ENCODE measurements around the gene PHC2.

PHC2 gene

GRCh38 chr1:33277488-33278084, 153.3 kb downstream of the PHC2 start:
- Histone ChIP-seq H3K79me2 (peaks cover 3% of the 10 kb centered on the region), H2AFZ (no peak overlapping the region), H3K27me3 (ENCODE audit: control insufficient read depth, insufficient read depth, low read length) (no peaks in the 10 kb centered on the region), H3K9ac (no peak overlapping the region), H3K4me1 (no peaks in the 10 kb centered on the region), H3K27ac (no peak overlapping the region), H3K4me3 (ENCODE audit: low read depth, low read length) (no peak overlapping the region), H3K4me2 (ENCODE audit: low read length) (no peak overlapping the region), H3K36me3 (ENCODE audit: control insufficient read depth, insufficient read depth, low read length) (no peaks in the 10 kb centered on the region), H3K9me3 (ENCODE audit: control insufficient read depth, low read length) (no peaks in the 10 kb centered on the region)
- TF ChIP-seq, protein P1, sequence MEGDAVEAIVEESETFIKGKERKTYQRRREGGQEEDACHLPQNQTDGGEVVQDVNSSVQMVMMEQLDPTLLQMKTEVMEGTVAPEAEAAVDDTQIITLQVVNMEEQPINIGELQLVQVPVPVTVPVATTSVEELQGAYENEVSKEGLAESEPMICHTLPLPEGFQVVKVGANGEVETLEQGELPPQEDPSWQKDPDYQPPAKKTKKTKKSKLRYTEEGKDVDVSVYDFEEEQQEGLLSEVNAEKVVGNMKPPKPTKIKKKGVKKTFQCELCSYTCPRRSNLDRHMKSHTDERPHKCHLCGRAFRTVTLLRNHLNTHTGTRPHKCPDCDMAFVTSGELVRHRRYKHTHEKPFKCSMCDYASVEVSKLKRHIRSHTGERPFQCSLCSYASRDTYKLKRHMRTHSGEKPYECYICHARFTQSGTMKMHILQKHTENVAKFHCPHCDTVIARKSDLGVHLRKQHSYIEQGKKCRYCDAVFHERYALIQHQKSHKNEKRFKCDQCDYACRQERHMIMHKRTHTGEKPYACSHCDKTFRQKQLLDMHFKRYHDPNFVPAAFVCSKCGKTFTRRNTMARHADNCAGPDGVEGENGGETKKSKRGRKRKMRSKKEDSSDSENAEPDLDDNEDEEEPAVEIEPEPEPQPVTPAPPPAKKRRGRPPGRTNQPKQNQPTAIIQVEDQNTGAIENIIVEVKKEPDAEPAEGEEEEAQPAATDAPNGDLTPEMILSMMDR (IDR thresholded peaks at IDR 0.05), result no peak

DNA sequence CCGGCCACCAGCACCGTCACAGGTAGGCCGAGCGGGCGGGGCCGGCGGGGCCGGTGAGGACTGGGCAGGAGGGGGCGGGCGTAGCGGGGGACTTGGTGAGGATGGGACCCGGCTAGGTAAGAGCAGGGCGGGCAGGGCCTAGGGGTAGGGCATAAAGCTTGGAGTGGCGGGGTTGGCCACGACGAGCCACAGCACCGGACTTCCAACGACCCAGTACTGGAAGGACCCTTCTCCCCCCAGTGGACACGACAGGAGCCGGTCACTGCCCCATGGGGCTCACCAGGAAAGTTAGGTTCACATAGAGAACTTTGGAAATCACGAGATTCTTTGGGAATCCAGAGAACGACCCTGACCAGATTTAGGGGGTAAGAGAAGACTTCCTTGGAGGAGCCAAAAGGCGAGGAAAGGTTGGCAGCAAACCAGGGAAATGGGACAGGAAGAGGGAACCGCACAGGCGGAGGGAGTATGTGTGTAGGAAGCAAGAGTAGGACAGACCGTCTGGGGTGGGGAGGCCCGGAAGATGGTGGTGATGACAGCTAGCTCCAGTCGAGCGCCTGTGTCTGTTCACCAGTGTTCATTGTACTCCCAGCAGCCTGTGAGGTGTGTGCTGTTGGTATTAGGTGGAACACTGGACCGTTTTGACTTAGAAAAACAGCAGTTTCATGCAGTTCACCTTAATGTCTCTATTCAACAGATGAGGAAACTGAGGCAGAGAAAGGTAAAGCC, 154.2 kb downstream of the PHC2 start:
- Histone ChIP-seq H3K36me3 (ENCODE audit: control insufficient read depth, insufficient read depth, low read length) (no peaks in the 10 kb centered on the region), H2AFZ (no peak overlapping the region), H3K4me2 (ENCODE audit: low read length) (no peak overlapping the region), H3K79me2 (peaks cover 3% of the 10 kb centered on the region), H3K4me1 (no peaks in the 10 kb centered on the region), H3K27me3 (ENCODE audit: control insufficient read depth, insufficient read depth, low read length) (no peaks in the 10 kb centered on the region), H3K27ac (no peak overlapping the region), H3K4me3 (ENCODE audit: low read depth, low read length) (no peak overlapping the region), H3K9me3 (ENCODE audit: control insufficient read depth, low read length) (no peaks in the 10 kb centered on the region), H3K9ac (no peak overlapping the region)
- TF ChIP-seq, protein P1 (IDR thresholded peaks at IDR 0.05), result no peak

GRCh38 chr1:33275706-33276572, 155.0 kb downstream of the PHC2 start:
- Histone ChIP-seq H3K79me2 (peaks cover 5% of the 10 kb centered on the region), H3K27ac (no peak overlapping the region), H3K27me3 (ENCODE audit: control insufficient read depth, insufficient read depth, low read length) (no peaks in the 10 kb centered on the region), H3K4me3 (ENCODE audit: low read depth, low read length) (no peak overlapping the region), H2AFZ (no peak overlapping the region), H3K4me1 (no peaks in the 10 kb centered on the region), H3K36me3 (ENCODE audit: control insufficient read depth, insufficient read depth, low read length) (no peaks in the 10 kb centered on the region), H3K9me3 (ENCODE audit: control insufficient read depth, low read length) (no peaks in the 10 kb centered on the region), H3K4me2 (ENCODE audit: low read length) (no peak overlapping the region), H3K9ac (no peak overlapping the region)
- TF ChIP-seq, protein P1 (IDR thresholded peaks at IDR 0.05), result no peak

GRCh38 chr1:33275195-33275594, 155.7 kb downstream of the PHC2 start:
- TF ChIP-seq, protein P1 (IDR thresholded peaks at IDR 0.05), result no peak
- peaks cover 5% of the 10 kb centered on the region for H3K79me2 ChIP-seq
- no peaks in the 10 kb centered on the region for H3K27me3 ChIP-seq (ENCODE audit: control insufficient read depth, insufficient read depth, low read length)
- no peak overlapping the region for H3K4me2 ChIP-seq (ENCODE audit: low read length)
- no peak overlapping the region for H2AFZ ChIP-seq
- no peaks in the 10 kb centered on the region for H3K36me3 ChIP-seq (ENCODE audit: control insufficient read depth, insufficient read depth, low read length)
- H3K27ac ChIP-seq, result no peak overlapping the region
- H3K9me3 ChIP-seq (ENCODE audit: control insufficient read depth, low read length), result no peaks in the 10 kb centered on the region
- no peak overlapping the region for H3K4me3 ChIP-seq (ENCODE audit: low read depth, low read length)
- H3K4me1 ChIP-seq, result no peaks in the 10 kb centered on the region
- no peak overlapping the region for H3K9ac ChIP-seq

Measured in parathyroid adenoma (tissue), 2 donors.